ENCODE results near the gene GAB1. TPM values are rescaled to one million over a fixed set of nuclear protein-coding genes. Genes with fewer than 3 reads are reported as not detected.
"Not testable (repeated sequence)": the region's sequence is repeated elsewhere in the genome, so short reads cannot be mapped to it uniquely, and the experiment has no call there.

GAB1 gene
- total RNA-seq, 2 experiments from 2014 or later = 0.37 to 0.79 TPM

DNA sequence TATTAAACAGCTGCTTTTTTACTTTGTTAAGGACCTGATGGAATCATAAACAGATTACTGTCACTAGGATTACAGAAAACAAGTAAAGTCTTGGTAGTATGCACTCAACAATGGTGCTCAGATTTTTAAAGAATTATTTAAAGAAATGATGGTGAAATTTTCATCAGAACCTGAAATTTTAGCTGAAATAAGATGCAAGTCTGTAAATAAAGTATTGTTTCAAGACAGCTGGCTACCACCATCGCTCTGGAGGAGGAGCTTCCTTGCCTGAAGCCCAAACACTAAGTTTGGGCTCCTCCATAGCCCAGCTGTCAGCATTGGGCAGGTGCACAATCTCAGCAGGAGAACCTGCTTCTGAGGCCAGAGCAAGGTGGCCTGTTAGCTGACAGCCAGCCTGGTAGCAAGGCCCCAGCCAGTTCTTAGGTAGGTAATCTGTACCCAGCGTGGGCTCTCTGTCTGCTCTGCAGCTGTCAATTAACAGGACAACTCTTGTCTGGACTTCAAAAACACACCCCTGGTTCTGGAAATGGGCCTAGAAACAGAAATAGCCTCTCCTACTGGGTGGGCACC lies 4.6 kb downstream of the GAB1 start:
- ATAC-seq = no peak
- no peak overlapping the region for H3K4me3 Mint-ChIP-seq

GRCh38 chr4:143343276-143343831 lies 6.7 kb downstream of the GAB1 start:
- ChIA-PET CTCF (no interaction called here), POLR2A (no interaction called here)
- DNase-seq (no peak), ATAC-seq (no peak)
- H3K27ac Mint-ChIP-seq = no peak overlapping the region
- no peaks in the 10 kb centered on the region for H3K36me3 Mint-ChIP-seq (ENCODE audit: low read depth)
- H3K4me3 Mint-ChIP-seq = no peak overlapping the region
- H3K9me3 Mint-ChIP-seq (ENCODE audit: insufficient read depth) = no peaks in the 10 kb centered on the region
- H3K27me3 Mint-ChIP-seq (ENCODE audit: low read depth) = peaks cover 44% of the 10 kb centered on the region
- H3K4me1 Mint-ChIP-seq (ENCODE audit: low read depth) = no peaks in the 10 kb centered on the region

More for the DNA sequence above, 4.6 kb downstream of the GAB1 start:
- POLR2A ChIA-PET = no interaction called here
- Mint-ChIP-seq H3K9me3 (ENCODE audit: insufficient read depth) (no peaks in the 10 kb centered on the region), H3K36me3 (ENCODE audit: low read depth) (no peaks in the 10 kb centered on the region), H3K4me1 (ENCODE audit: low read depth) (peaks cover 5% of the 10 kb centered on the region), H3K27ac (no peak overlapping the region), H3K27me3 (ENCODE audit: low read depth) (peaks cover 51% of the 10 kb centered on the region)
- CTCF ChIA-PET = interaction anchor here (1.5 kb wide), 1 partner anchor 17 kb away, joined by 4 read pairs; no protein-coding TSS in a partner anchor
- DNase-seq = no peak

DNA sequence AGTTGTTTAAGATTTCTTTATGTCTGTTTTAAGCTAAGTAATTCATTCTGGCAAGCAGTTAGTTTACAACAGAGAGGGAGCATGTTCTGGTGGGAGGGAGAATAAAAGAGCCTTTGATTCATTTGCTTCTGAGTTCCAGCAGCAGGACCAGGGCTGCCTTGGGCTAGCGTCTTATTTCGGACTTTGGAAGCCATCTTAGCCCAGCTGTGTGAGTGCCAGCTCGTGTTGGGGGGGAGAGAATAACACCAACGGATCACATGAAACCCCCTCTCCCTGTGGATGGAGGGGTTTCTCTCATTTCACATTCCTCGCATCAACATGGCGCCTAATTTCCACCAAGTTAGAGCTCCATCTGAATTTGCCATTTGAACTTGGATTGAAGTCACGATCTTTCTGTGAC lies 7.4 kb downstream of the GAB1 start:
- ATAC-seq (no peak), DNase-seq (no peak)
- H3K27me3 Mint-ChIP-seq (ENCODE audit: low read depth) = peaks cover 38% of the 10 kb centered on the region
- no peaks in the 10 kb centered on the region for H3K4me1 Mint-ChIP-seq (ENCODE audit: low read depth)
- H3K4me3 Mint-ChIP-seq = no peak overlapping the region
- H3K9me3 Mint-ChIP-seq (ENCODE audit: insufficient read depth) = no peaks in the 10 kb centered on the region
- POLR2A ChIA-PET = no interaction called here
- H3K27ac Mint-ChIP-seq = no peak overlapping the region
- no peaks in the 10 kb centered on the region for H3K36me3 Mint-ChIP-seq (ENCODE audit: low read depth)
- CTCF ChIA-PET = no interaction called here

- ChIA-PET CTCF (no interaction called here), POLR2A (no interaction called here)
- no peak overlapping the region for H3K4me3 Mint-ChIP-seq
- H3K9me3 Mint-ChIP-seq (ENCODE audit: insufficient read depth) = no peaks in the 10 kb centered on the region
- H3K27ac Mint-ChIP-seq = no peak overlapping the region
- no peaks in the 10 kb centered on the region for H3K4me1 Mint-ChIP-seq (ENCODE audit: low read depth)
- DNase-seq = no peak
- H3K27me3 Mint-ChIP-seq (ENCODE audit: low read depth) = peaks cover 30% of the 10 kb centered on the region
- H3K36me3 Mint-ChIP-seq (ENCODE audit: low read depth) = no peaks in the 10 kb centered on the region
- no peak for ATAC-seq
Observed at GRCh38 chr4:143344774-143345173, 8.1 kb downstream of the GAB1 start.

- no peaks in the 10 kb centered on the region for H3K9me3 Mint-ChIP-seq (ENCODE audit: insufficient read depth)
- DNase-seq = no peak
- H3K4me3 Mint-ChIP-seq = no peak overlapping the region
- ChIA-PET POLR2A (no interaction called here), CTCF (no interaction called here)
- ATAC-seq = no peak
- no peaks in the 10 kb centered on the region for H3K4me1 Mint-ChIP-seq (ENCODE audit: low read depth)
- peaks cover 27% of the 10 kb centered on the region for H3K27me3 Mint-ChIP-seq (ENCODE audit: low read depth)
- H3K27ac Mint-ChIP-seq = no peak overlapping the region
- H3K36me3 Mint-ChIP-seq (ENCODE audit: low read depth) = no peaks in the 10 kb centered on the region
Observed at GRCh38 chr4:143345356-143345755, 8.7 kb downstream of the GAB1 start.

- POLR2A ChIA-PET = no interaction called here
- Mint-ChIP-seq H3K27me3 (ENCODE audit: low read depth) (peaks cover 27% of the 10 kb centered on the region), H3K4me1 (ENCODE audit: low read depth) (no peaks in the 10 kb centered on the region), H3K9me3 (ENCODE audit: insufficient read depth) (no peaks in the 10 kb centered on the region), H3K36me3 (ENCODE audit: low read depth) (no peaks in the 10 kb centered on the region), H3K4me3 (no peak overlapping the region), H3K27ac (no peak overlapping the region)
- CTCF ChIA-PET = no interaction called here
- ATAC-seq = no peak
- no peak for DNase-seq
Observed at GRCh38 chr4:143346206-143346605, 9.5 kb downstream of the GAB1 start.

GRCh38 chr4:143347484-143348111 lies 10.9 kb downstream of the GAB1 start:
- H3K27me3 Mint-ChIP-seq (ENCODE audit: low read depth) = peaks cover 23% of the 10 kb centered on the region

GRCh38 chr4:143348233-143349077 lies 11.8 kb downstream of the GAB1 start:
- ATAC-seq (no peak), DNase-seq (no peak)
- no peak overlapping the region for H3K4me3 Mint-ChIP-seq
- no peak overlapping the region for H3K27ac Mint-ChIP-seq
- H3K36me3 Mint-ChIP-seq (ENCODE audit: low read depth) = no peaks in the 10 kb centered on the region
- H3K9me3 Mint-ChIP-seq (ENCODE audit: insufficient read depth) = no peaks in the 10 kb centered on the region
- peaks cover 26% of the 10 kb centered on the region for H3K27me3 Mint-ChIP-seq (ENCODE audit: low read depth)
- ChIA-PET POLR2A (no interaction called here), CTCF (no interaction called here)
- no peaks in the 10 kb centered on the region for H3K4me1 Mint-ChIP-seq (ENCODE audit: low read depth)

More at GRCh38 chr4:143347484-143348111, 10.9 kb downstream of the GAB1 start:
- no peaks in the 10 kb centered on the region for H3K9me3 Mint-ChIP-seq (ENCODE audit: insufficient read depth)
- no peaks in the 10 kb centered on the region for H3K4me1 Mint-ChIP-seq (ENCODE audit: low read depth)
- ChIA-PET CTCF (no interaction called here), POLR2A (no interaction called here)
- no peak overlapping the region for H3K27ac Mint-ChIP-seq
- no peak overlapping the region for H3K4me3 Mint-ChIP-seq
- ATAC-seq = no peak
- no peak for DNase-seq
- no peaks in the 10 kb centered on the region for H3K36me3 Mint-ChIP-seq (ENCODE audit: low read depth)

- H3K9me3 Mint-ChIP-seq (ENCODE audit: insufficient read depth); DNase-seq; H3K4me1 Mint-ChIP-seq (ENCODE audit: low read depth); H3K4me3 Mint-ChIP-seq; CTCF ChIA-PET; H3K27ac Mint-ChIP-seq; ATAC-seq; H3K36me3 Mint-ChIP-seq (ENCODE audit: low read depth); POLR2A ChIA-PET: not testable (repeated sequence)
- peaks cover 26% of the 10 kb centered on the region for H3K27me3 Mint-ChIP-seq (ENCODE audit: low read depth)
Observed at GRCh38 chr4:143349858-143350527, 13.3 kb downstream of the GAB1 start.

GRCh38 chr4:143351149-143351691 lies 14.5 kb downstream of the GAB1 start:
- Mint-ChIP-seq H3K4me1 (ENCODE audit: low read depth) (no peaks in the 10 kb centered on the region), H3K4me3 (no peak overlapping the region), H3K36me3 (ENCODE audit: low read depth) (no peaks in the 10 kb centered on the region), H3K9me3 (ENCODE audit: insufficient read depth) (no peaks in the 10 kb centered on the region), H3K27me3 (ENCODE audit: low read depth) (peaks cover 22% of the 10 kb centered on the region), H3K27ac (no peak overlapping the region)
- CTCF ChIA-PET = no interaction called here
- DNase-seq = no peak
- POLR2A ChIA-PET = no interaction called here
- no peak for ATAC-seq

DNA sequence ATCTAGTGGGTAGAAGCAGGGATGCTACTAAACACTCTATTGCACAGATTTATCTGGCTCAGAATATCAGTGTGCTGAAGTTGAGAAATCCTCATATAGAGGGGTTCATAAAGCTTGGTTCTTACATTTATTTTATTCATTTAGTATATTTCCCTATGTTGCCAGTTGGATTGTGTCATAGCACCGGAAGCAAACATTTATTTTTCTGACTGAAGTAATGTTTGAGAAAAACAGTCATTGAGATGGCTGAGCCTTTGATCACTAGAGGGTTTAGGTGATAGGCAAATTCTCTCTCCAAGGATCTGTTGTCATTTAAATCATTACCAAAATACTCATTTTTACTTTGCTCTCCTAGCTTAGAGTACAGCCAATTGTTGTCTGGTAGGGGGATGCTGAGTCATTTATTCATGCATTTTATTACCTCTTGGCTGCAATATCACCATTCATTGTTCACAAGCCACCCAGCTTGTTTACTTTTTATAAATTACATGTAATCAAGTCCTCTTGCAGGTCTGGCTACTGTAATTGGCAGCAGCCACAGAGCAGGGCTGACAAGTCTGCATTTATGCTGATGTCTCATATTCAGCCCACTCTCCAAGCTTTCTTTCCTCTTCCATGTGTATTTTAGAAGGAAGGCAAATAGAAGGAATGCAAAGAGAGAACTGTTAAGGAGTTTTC lies 15.2 kb downstream of the GAB1 start:
- H3K4me1 Mint-ChIP-seq (ENCODE audit: low read depth) = no peaks in the 10 kb centered on the region
- no peak overlapping the region for H3K27ac Mint-ChIP-seq
- peaks cover 21% of the 10 kb centered on the region for H3K27me3 Mint-ChIP-seq (ENCODE audit: low read depth)
- ATAC-seq (no peak), DNase-seq (no peak)
- CTCF ChIA-PET = no interaction called here
- no peaks in the 10 kb centered on the region for H3K9me3 Mint-ChIP-seq (ENCODE audit: insufficient read depth)
- POLR2A ChIA-PET = no interaction called here
- no peak overlapping the region for H3K4me3 Mint-ChIP-seq
- no peaks in the 10 kb centered on the region for H3K36me3 Mint-ChIP-seq (ENCODE audit: low read depth)
